Measurements from ENCODE around the gene SAV1. TPM values are rescaled to one million over a fixed set of nuclear protein-coding genes. Genes with fewer than 3 reads are reported as not detected.

The SAV1 gene
- total and polyA plus RNA-seq, 2 of the 4 experiments (the other 2 are of a cell fraction): 17.0 to 18.8 TPM

DNA sequence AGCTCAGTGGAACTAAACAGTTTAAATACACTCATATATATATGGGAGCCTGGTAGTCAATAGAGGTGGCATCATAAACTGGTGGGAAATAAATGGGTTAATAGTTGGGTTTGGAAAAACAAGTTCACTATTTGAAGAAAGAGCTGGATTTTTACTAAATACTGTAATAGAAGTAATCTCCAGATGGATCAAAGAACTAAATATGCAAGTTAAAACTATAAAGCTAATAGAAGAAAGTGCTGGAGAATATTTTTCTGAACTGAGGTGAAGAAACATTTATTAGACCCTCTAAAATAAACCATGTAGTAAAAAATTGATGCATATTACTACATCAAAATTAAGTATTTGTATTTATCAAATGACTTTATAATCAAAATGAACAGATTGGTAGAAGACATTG, 69.3 kb downstream of the SAV1 start:
- DNase-seq (no peak), ATAC-seq (ENCODE audit: low read depth) (no peak)
- intact Hi-C loops (cut with micrococcal nuclease) (no loop called here), in situ Hi-C loops (cut with MboI; ENCODE audit: low sequenced_read_pairs) (loop anchor here (25.0 kb wide), 1 partner anchor 614 kb away; no protein-coding TSS in a partner anchor), dilution Hi-C loops (cut with HindIII; ENCODE audit: low sequenced_read_pairs, unreplicated experiment) (no loop called here)
- H3K4ac ChIP-seq (ENCODE audit: low read depth, low read length): no peak overlapping the region
- H3K18ac ChIP-seq (ENCODE audit: low read depth, low read length): no peak overlapping the region
- H3K9ac ChIP-seq (ENCODE audit: low read depth, low read length): no peak overlapping the region
- H2AFZ ChIP-seq (replicated peaks; ENCODE audit: low read length, poor library complexity): no peak overlapping the region
- TF ChIP-seq, protein P1, sequence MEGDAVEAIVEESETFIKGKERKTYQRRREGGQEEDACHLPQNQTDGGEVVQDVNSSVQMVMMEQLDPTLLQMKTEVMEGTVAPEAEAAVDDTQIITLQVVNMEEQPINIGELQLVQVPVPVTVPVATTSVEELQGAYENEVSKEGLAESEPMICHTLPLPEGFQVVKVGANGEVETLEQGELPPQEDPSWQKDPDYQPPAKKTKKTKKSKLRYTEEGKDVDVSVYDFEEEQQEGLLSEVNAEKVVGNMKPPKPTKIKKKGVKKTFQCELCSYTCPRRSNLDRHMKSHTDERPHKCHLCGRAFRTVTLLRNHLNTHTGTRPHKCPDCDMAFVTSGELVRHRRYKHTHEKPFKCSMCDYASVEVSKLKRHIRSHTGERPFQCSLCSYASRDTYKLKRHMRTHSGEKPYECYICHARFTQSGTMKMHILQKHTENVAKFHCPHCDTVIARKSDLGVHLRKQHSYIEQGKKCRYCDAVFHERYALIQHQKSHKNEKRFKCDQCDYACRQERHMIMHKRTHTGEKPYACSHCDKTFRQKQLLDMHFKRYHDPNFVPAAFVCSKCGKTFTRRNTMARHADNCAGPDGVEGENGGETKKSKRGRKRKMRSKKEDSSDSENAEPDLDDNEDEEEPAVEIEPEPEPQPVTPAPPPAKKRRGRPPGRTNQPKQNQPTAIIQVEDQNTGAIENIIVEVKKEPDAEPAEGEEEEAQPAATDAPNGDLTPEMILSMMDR (conservative IDR thresholded peaks at IDR 0.05; ENCODE audit: low read depth, low read length): no peak
- TF ChIP-seq RFX5 (IDR thresholded peaks at IDR 0.05; ENCODE audit: low read depth, low read length): no peak
- TF ChIP-seq MAZ (IDR thresholded peaks at IDR 0.05; ENCODE audit: borderline replicate concordance, low read depth, low read length): no peak
- TF ChIP-seq RCOR1 (IDR thresholded peaks at IDR 0.05; ENCODE audit: insufficient replicate concordance, low read length): no peak
- TF ChIP-seq CHD1 (IDR thresholded peaks at IDR 0.05; ENCODE audit: low read depth, low read length): no peak
- TF ChIP-seq RAD21 (IDR thresholded peaks at IDR 0.05; ENCODE audit: low read length): no peak
- no peak overlapping the region for H2AK5ac ChIP-seq (ENCODE audit: low read depth, low read length)
- H3K79me1 ChIP-seq (ENCODE audit: low read depth in 1 of 2, low read length in 2 of 2): no peaks in the 10 kb centered on the region
- no peak overlapping the region for H4K91ac ChIP-seq (ENCODE audit: insufficient read depth, low read depth, low read length)
- no peak overlapping the region for H3K4me2 ChIP-seq (ENCODE audit: low read depth, low read length)
- peaks cover 4% of the 10 kb centered on the region; the same call in 1 of the 2 replicates for H3K4me1 ChIP-seq (ENCODE audit: control insufficient read depth, insufficient read depth, low read length)
- H3K27ac ChIP-seq (ENCODE audit: insufficient read depth, low read length): no peak overlapping the region
- ChIA-PET CTCF (no interaction called here), POLR2A (ENCODE audit: unreplicated experiment) (no interaction called here)
- no peak overlapping the region for H3K4me3 ChIP-seq (ENCODE audit: insufficient read depth, low read depth, low read length)
- H2BK20ac ChIP-seq (ENCODE audit: low read depth, low read length): no peak overlapping the region
- H2AK9ac ChIP-seq (replicated peaks; ENCODE audit: low read depth, low read length, poor library complexity): no peak overlapping the region
- H4K5ac ChIP-seq (ENCODE audit: low read depth, low read length): no peak overlapping the region
- H4K20me1 ChIP-seq (ENCODE audit: insufficient read depth, low read length): no peaks in the 10 kb centered on the region
- no peak overlapping the region for H2BK15ac ChIP-seq (ENCODE audit: low read depth, low read length)
- no peaks in the 10 kb centered on the region for H3K36me3 ChIP-seq (ENCODE audit: control insufficient read depth, insufficient read depth, low read length)
- H3K56ac ChIP-seq (ENCODE audit: extremely low read depth, insufficient read depth, low read length): no peak overlapping the region
- H3K23ac ChIP-seq (ENCODE audit: low read depth, low read length): no peak overlapping the region
- H3K9me1 ChIP-seq (ENCODE audit: insufficient read depth, low read length): no peaks in the 10 kb centered on the region
- no TSS peak for BruUV-seq (replicated peaks)
- H2BK120ac ChIP-seq (ENCODE audit: low read depth, low read length): no peak overlapping the region
- H4K8ac ChIP-seq (ENCODE audit: low read depth in 2 of 2, low read length in 2 of 2): no peak overlapping the region
- H3K9me3 ChIP-seq (ENCODE audit: control insufficient read depth, insufficient read depth, low read length): no peaks in the 10 kb centered on the region
- H3K27me3 ChIP-seq (ENCODE audit: control insufficient read depth, insufficient read depth, low read length): no peaks in the 10 kb centered on the region
- H2BK5ac ChIP-seq (ENCODE audit: low read depth, low read length, poor library complexity, severe bottlenecking): no peak overlapping the region
- H3K14ac ChIP-seq (replicated peaks; ENCODE audit: low read depth, low read length): no peak overlapping the region
